HEK293T (cell line): ENCODE measurements around the gene SMIM13.

ENCODE experiments used
- ARNT ChIP-seq: fragments of 450-650 bp; IDR thresholded peaks from 2 replicates; pipeline ENCODE4 v1.6.1; 2017; ENCODE audit warnings: mild to moderate bottlenecking
- BHLHE40 ChIP-seq: fragments of 450-650 bp; IDR thresholded peaks from 2 replicates; pipeline ENCODE4 v1.6.1; 2016; ENCODE audit warnings: mild to moderate bottlenecking, moderate library complexity, borderline replicate concordance
- CTBP1 ChIP-seq: fragments of 450-650 bp; IDR thresholded peaks from 2 replicates; pipeline ENCODE4 v1.6.1; 2016; ENCODE audit warnings: borderline replicate concordance
- ELF4 ChIP-seq: fragments of 450-650 bp; IDR thresholded peaks from 2 replicates; pipeline ENCODE4 v1.6.1; 2017; ENCODE audit warnings: antibody characterized with exemption
- FOXA1 ChIP-seq: fragments of 450-650 bp; IDR thresholded peaks from 2 replicates; pipeline ENCODE4 v1.6.1; 2016; ENCODE audit warnings: mild to moderate bottlenecking
- FOXK2 ChIP-seq: fragments of 450-650 bp; IDR thresholded peaks from 2 replicates; pipeline ENCODE4 v1.6.1; 2016; ENCODE audit warnings: mild to moderate bottlenecking
- HDGF ChIP-seq: fragments of 450-650 bp; IDR thresholded peaks from 2 replicates; pipeline ENCODE4 v1.6.1; 2017; ENCODE audit warnings: antibody characterized with exemption, borderline replicate concordance
- LEF1 ChIP-seq: fragments of 450-650 bp; IDR thresholded peaks from 2 replicates; pipeline ENCODE4 v1.6.1; 2017; ENCODE audit warnings: mild to moderate bottlenecking, borderline replicate concordance
- NFRKB ChIP-seq: fragments of 450-650 bp; IDR thresholded peaks from 2 replicates; pipeline ENCODE4 v1.6.1; 2016; ENCODE audit warnings: mild to moderate bottlenecking, moderate library complexity
- PKNOX1 ChIP-seq: fragments of 450-650 bp; IDR thresholded peaks from 2 replicates; pipeline ENCODE4 v1.6.1; 2016
- SUZ12 ChIP-seq: fragments of 450-650 bp; IDR thresholded peaks from 2 replicates; pipeline ENCODE4 v1.6.1; 2016; ENCODE audit warnings: mild to moderate bottlenecking
- TARDBP ChIP-seq: fragments of 450-650 bp; IDR thresholded peaks from 2 replicates; pipeline ENCODE4 v1.6.1; 2016
- ZNF384 ChIP-seq: fragments of 450-650 bp; IDR thresholded peaks from 2 replicates; pipeline ENCODE4 v1.6.1; 2016

GRCh38 chr6:11094941-11095340 is 1.3 kb downstream of the SMIM13 start:
- TF ChIP-seq FOXK2: no peak
- TF ChIP-seq LEF1: no peak
- no peak for TF ChIP-seq BHLHE40
- no peak for TF ChIP-seq FOXA1
- no peak for TF ChIP-seq ARNT
- TF ChIP-seq NFRKB: no peak
- no peak for TF ChIP-seq SUZ12
- TF ChIP-seq HDGF: no peak
- no peak for TF ChIP-seq CTBP1
- TF ChIP-seq ELF4: no peak
- TF ChIP-seq PKNOX1: no peak
- no peak for TF ChIP-seq ZNF384
- TF ChIP-seq TARDBP: no peak
